Right atrium auricular region (tissue), 2 donors: ENCODE results near the gene SYNJ2. TPM values are rescaled to one million over a fixed set of nuclear protein-coding genes. Genes with fewer than 3 reads are reported as not detected.
A peak's percentile ranks its signal among the peaks of the same experiment; 100 is the strongest.

Experiments
- DNase-seq: peaks from one replicate; pipeline ENCODE4 v3.0.0-alpha.2; 2019; ENCODE audit warnings: low spot score
- H3K27ac ChIP-seq, 2 donors: fragments of 200-600 bp; sonication (generic); 1 replicate in 1 of 2; 2 replicates in 1 of 2; pipeline ENCODE4 v1.5.1; 2016 to 2019
- H3K27me3 ChIP-seq, 2 donors: fragments of 200-600 bp; sonication (generic); one replicate each; pipeline versions ENCODE4 v1.5.1 to v1.6.0; 2017 to 2019
- H3K36me3 ChIP-seq: fragments of 200-600 bp; sonication (generic); one replicate; pipeline ENCODE4 v1.5.1; 2016
- H3K4me1 ChIP-seq, 2 donors: fragments of 200-600 bp; sonication (generic); one replicate each; pipeline versions ENCODE4 v1.5.1 to v1.6.0; 2017 to 2019
- H3K4me3 ChIP-seq, 2 donors: fragments of 200-600 bp; sonication (generic); 1 replicate in 1 of 2; 2 replicates in 1 of 2; pipeline ENCODE4 v1.5.1; 2017 to 2019; ENCODE audit warnings: mild to moderate bottlenecking in 1 of 2, moderate library complexity in 1 of 2
- H3K9me3 ChIP-seq, 2 donors: fragments of 200-600 bp; sonication (generic); one replicate each; pipeline ENCODE4 v1.5.1; 2019
- total RNA-seq, 2 donors: library from RNA; depleted of rRNA; stranded (reverse); fragments of >200 nt; gene quantifications; one replicate each; pipeline ENCODE4 v1.1.0, GENCODE V29; 2016
- TF ChIP-seq, protein P1 (sequence below), 2 donors: fragments of 200-600 bp; sonication (generic); IDR thresholded peaks; one replicate each; pipeline ENCODE4 v1.5.1; 2019; ENCODE audit warnings: antibody characterized with exemption in 2 of 2

The SYNJ2 gene
- total RNA-seq, 2 donors from 2014 or later = 10.1 to 20.0 TPM

GRCh38 chr6:158010591-158011477 lies 29.2 kb downstream of the SYNJ2 start:
- H3K4me1 ChIP-seq = peaks cover 0 to 35% of the 10 kb centered on the region in 2 donors
- DNase-seq = no peak
- H3K4me3 ChIP-seq = no peak overlapping the region
- H3K27me3 ChIP-seq = no peaks in the 10 kb centered on the region
- H3K9me3 ChIP-seq = no peaks in the 10 kb centered on the region
- no peaks in the 10 kb centered on the region for H3K36me3 ChIP-seq
- H3K27ac ChIP-seq = peak overlapping the region in 1 of 2 donors; percentile 72
- TF ChIP-seq, protein P1, sequence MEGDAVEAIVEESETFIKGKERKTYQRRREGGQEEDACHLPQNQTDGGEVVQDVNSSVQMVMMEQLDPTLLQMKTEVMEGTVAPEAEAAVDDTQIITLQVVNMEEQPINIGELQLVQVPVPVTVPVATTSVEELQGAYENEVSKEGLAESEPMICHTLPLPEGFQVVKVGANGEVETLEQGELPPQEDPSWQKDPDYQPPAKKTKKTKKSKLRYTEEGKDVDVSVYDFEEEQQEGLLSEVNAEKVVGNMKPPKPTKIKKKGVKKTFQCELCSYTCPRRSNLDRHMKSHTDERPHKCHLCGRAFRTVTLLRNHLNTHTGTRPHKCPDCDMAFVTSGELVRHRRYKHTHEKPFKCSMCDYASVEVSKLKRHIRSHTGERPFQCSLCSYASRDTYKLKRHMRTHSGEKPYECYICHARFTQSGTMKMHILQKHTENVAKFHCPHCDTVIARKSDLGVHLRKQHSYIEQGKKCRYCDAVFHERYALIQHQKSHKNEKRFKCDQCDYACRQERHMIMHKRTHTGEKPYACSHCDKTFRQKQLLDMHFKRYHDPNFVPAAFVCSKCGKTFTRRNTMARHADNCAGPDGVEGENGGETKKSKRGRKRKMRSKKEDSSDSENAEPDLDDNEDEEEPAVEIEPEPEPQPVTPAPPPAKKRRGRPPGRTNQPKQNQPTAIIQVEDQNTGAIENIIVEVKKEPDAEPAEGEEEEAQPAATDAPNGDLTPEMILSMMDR (IDR thresholded peaks at IDR 0.05) = no peak

DNA sequence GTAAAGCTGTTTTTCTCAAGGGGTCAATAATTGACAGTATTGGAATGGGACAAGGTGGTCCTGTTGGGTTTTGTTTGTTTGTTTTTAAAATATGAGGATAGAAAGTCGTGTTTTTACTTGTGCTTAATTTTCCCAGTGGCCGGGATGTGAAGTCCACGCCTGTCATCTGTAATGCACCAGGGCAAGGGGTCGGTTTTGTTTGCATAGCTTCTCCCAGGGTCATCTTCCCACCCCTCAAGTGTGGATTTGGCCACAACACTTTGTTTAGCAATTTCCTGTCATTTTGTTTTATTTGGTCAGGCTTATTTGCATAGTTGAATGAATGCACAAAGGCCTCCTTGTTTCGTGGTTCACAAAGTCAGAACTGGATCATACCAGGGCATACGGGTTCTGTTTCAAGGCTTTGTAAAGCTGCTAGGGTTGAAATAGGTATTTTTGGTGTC lies 29.8 kb downstream of the SYNJ2 start:
- Histone ChIP-seq H3K27me3 (no peaks in the 10 kb centered on the region), H3K9me3 (no peaks in the 10 kb centered on the region), H3K27ac (no peak overlapping the region), H3K36me3 (no peaks in the 10 kb centered on the region), H3K4me1 (peaks cover 0 to 35% of the 10 kb centered on the region in 2 donors), H3K4me3 (no peak overlapping the region)
- DNase-seq = no peak
- TF ChIP-seq, protein P1 (IDR thresholded peaks at IDR 0.05) = no peak

DNA sequence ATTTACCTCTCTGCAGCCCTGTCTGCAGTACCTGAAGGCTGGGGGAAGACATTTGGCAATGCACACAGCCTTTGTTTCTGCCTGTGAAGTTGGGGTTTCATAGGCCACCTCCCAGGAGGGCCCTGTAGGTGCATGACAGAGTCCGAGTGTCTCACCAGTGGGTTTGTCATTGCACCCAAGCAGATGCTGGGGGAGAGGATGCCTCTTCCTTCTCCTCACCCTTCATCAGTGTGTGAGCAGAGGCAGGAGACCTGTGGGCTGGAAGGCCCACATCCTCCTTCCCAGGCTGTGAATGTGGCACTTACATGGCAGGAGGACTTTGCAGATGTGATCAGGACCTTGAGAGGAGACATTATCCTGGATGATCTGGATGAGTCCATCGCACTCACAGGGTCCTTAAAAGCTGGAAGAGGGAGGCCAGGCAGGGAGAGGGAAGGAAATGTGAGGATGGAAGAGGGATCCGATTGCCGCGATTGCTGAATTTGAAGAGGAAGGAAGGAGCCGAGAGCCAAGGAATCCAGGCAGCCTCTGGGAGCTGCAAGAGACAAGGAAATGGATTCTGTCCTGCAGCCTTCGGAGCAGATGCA lies 30.4 kb downstream of the SYNJ2 start:
- DNase-seq = no peak
- Histone ChIP-seq H3K9me3 (no peaks in the 10 kb centered on the region), H3K27ac (no peak overlapping the region), H3K4me1 (peaks cover 0 to 35% of the 10 kb centered on the region in 2 donors), H3K4me3 (no peak overlapping the region), H3K27me3 (no peaks in the 10 kb centered on the region), H3K36me3 (no peaks in the 10 kb centered on the region)
- TF ChIP-seq, protein P1 (IDR thresholded peaks at IDR 0.05) = no peak

DNA sequence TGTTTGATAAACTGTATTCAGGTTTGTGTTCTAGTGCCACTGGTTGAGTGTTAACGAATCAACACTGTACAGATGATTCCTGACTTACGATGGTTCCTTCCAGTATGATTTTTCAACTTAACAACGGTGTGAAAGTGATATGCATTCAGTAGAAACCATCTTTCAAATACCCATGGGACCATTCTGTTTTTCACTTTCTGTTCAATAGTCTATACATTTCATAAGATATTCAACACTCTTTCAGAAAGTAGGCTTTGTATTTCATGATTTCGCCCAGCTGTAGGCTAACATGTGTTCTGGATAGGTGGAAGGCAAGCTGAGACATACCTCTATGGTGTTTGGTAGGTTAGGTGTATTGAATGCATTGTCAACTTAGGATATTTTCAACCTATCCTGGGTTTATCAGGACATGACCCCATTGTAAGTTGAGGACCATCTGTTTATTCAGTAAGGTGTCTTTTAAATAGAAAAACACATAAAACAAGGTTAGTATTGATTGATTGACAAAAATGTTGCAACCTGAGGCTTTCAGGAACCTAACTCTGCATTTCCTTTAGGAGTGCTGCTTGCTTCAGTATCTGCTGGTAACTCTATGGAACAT lies 32.3 kb downstream of the SYNJ2 start:
- TF ChIP-seq, protein P1 (IDR thresholded peaks at IDR 0.05) = no peak
- DNase-seq = no peak
- Histone ChIP-seq H3K4me1 (peaks cover 0 to 38% of the 10 kb centered on the region in 2 donors), H3K4me3 (no peak overlapping the region), H3K27ac (no peak overlapping the region), H3K27me3 (no peaks in the 10 kb centered on the region), H3K9me3 (no peaks in the 10 kb centered on the region), H3K36me3 (no peaks in the 10 kb centered on the region)

GRCh38 chr6:158014505-158015187 lies 33.0 kb downstream of the SYNJ2 start:
- Histone ChIP-seq H3K4me1 (peaks cover 0 to 38% of the 10 kb centered on the region in 2 donors), H3K4me3 (no peak overlapping the region), H3K27me3 (no peaks in the 10 kb centered on the region), H3K27ac (no peak overlapping the region), H3K9me3 (no peaks in the 10 kb centered on the region), H3K36me3 (no peaks in the 10 kb centered on the region)
- no peak for DNase-seq
- TF ChIP-seq, protein P1 (IDR thresholded peaks at IDR 0.05) = no peak
